HCT116 (cell line): ENCODE data around the gene SLC3A2. TPM values are rescaled to one million over a fixed set of nuclear protein-coding genes. Genes with fewer than 3 reads are reported as not detected.
A peak's percentile ranks its signal among the peaks of the same experiment; 100 is the strongest.

ENCODE experiments used
- ATAC-seq: fragments of 200-7000 bp; cut with Tn5 transposase; 2 replicates; pipeline ENCODE4 v1.9.1; 2020; ENCODE audit warnings: mild to moderate bottlenecking, moderate library complexity
- BruUV-seq: library from RNA; stranded (reverse); fragments of 400-500 nt; replicated peaks from 2 replicates; lab custom pipeline; 2021; lab: Mats Ljungman, UMichigan
- CTCF ChIA-PET: fragments of 300-600 bp; sonication (Branson Sonifier 250); formaldehyde crosslinking; loops from one replicate; lab custom pipeline; 2021; ENCODE audit warnings: antibody characterized with exemption; lab: Charles Lee
- POLR2A ChIA-PET: fragments of 300-600, 350-600 bp; sonication (Branson Sonifier 250); formaldehyde crosslinking; loops from one replicate; lab custom pipeline; 2021; ENCODE audit warnings: antibody characterized with exemption; lab: Charles Lee
- RAD21 ChIA-PET, 2 experiments: fragments of 300-600 bp; sonication (Branson Sonifier 250); formaldehyde crosslinking; loops; one replicate each; lab custom pipeline; 2023; ENCODE audit warnings: low total read pairs in 2 of 2; ENCODE audit not compliant: uncharacterized antibody in 2 of 2, unreplicated experiment in 2 of 2, low non-redundant PET in 1 of 2; lab: Charles Lee
- DNase-seq: peaks from one replicate; pipeline ENCODE4 v3.0.0-alpha.2; 2010; ENCODE audit warnings: low read depth, low spot score
- H2AFZ ChIP-seq: fragments of 200-600 bp; shearing (Covaris generic), sonication (generic); 2 replicates; pipeline ENCODE4 v1.6.1; 2017; ENCODE audit warnings: low read depth, mixed run types, mixed read lengths, antibody characterized with exemption, low read length; ENCODE audit not compliant: poor library complexity, severe bottlenecking
- H3K27ac ChIP-seq: 2 replicates; pipeline ENCODE4 v1.5.1; 2012; ENCODE audit warnings: low read depth, low read length
- H3K27me3 ChIP-seq: fragments of 200-600 bp; sonication (generic); 2 replicates; pipeline ENCODE4 v1.6.1; 2016; ENCODE audit warnings: mixed run types, low read length, mixed read lengths; ENCODE audit not compliant: insufficient read depth
- H3K36me3 ChIP-seq, 2 experiments: fragments of 200-500 bp in 1 of 2; fragments of 200-600 bp in 1 of 2; sonication (Bioruptor generic) in 1 of 2; sonication (generic) in 1 of 2; 2 replicates each; pipeline versions ENCODE4 v1.5.1 to v1.6.1; 2014 to 2016; ENCODE audit warnings: low read length in 2 of 2, inconsistent platforms in 1 of 2, mixed read lengths in 1 of 2, mixed run types in 1 of 2; ENCODE audit not compliant: insufficient read depth in 2 of 2, control insufficient read depth in 1 of 2
- H3K4me1 ChIP-seq, 2 experiments: fragments of 200-600 bp in 1 of 2; sonication (generic) in 1 of 2; 2 replicates each; pipeline versions ENCODE4 v1.5.1 to v1.6.1; 2012 to 2017; ENCODE audit warnings: low read length in 2 of 2, inconsistent platforms in 1 of 2, mild to moderate bottlenecking in 1 of 2, mixed read lengths in 1 of 2, mixed run types in 1 of 2, moderate library complexity in 1 of 2; ENCODE audit not compliant: insufficient read depth in 2 of 2, control insufficient read depth in 1 of 2
- H3K4me2 ChIP-seq: fragments of 200-600 bp; sonication (generic); 2 replicates; pipeline ENCODE4 v1.6.1; 2017; ENCODE audit warnings: mixed run types, low read length, mixed read lengths
- H3K4me3 ChIP-seq, 2 experiments: fragments of 200-600 bp in 1 of 2; sonication (generic) in 1 of 2; replicated peaks in 1 of 2; 2 replicates each; pipeline ENCODE4 v1.5.1; 2011 to 2016; ENCODE audit warnings: low read length in 2 of 2, control low read depth in 1 of 2, low read depth in 1 of 2, mild to moderate bottlenecking in 1 of 2, mixed read lengths in 1 of 2, mixed run types in 1 of 2
- H3K79me2 ChIP-seq: fragments of 200-600 bp; sonication (generic); 2 replicates; pipeline ENCODE4 v1.6.1; 2017; ENCODE audit warnings: mild to moderate bottlenecking, mixed run types, low read length, moderate library complexity, mixed read lengths; ENCODE audit not compliant: insufficient read depth
- H3K9ac ChIP-seq: fragments of 200-600 bp; sonication (generic); 2 replicates; pipeline ENCODE4 v1.6.1; 2016; ENCODE audit warnings: low read length, mixed read lengths
- H3K9me2 ChIP-seq: fragments of 200-600 bp; sonication (generic), shearing (Covaris generic); 2 replicates; pipeline ENCODE4 v1.6.1; 2017; ENCODE audit warnings: mixed run types, mild to moderate bottlenecking, moderate library complexity; ENCODE audit not compliant: insufficient read depth
- H3K9me3 ChIP-seq, 2 experiments: fragments of 200-500 bp in 1 of 2; fragments of 200-600 bp in 1 of 2; sonication (Bioruptor generic) in 1 of 2; sonication (generic) in 1 of 2; 2 replicates each; pipeline ENCODE4 v1.6.1; 2014 to 2017; ENCODE audit warnings: low read length in 2 of 2, mixed read lengths in 2 of 2, inconsistent platforms in 1 of 2, low read depth in 1 of 2, mild to moderate bottlenecking in 1 of 2, mixed run types in 1 of 2, moderate library complexity in 1 of 2; ENCODE audit not compliant: control insufficient read depth in 1 of 2, insufficient read depth in 1 of 2
- H4K20me1 ChIP-seq: fragments of 200-600 bp; sonication (generic), shearing (Covaris generic); 2 replicates; pipeline ENCODE4 v1.6.1; 2017; ENCODE audit warnings: mixed run types, mild to moderate bottlenecking, moderate library complexity; ENCODE audit not compliant: insufficient read depth
- CBX3 ChIP-seq: IDR thresholded peaks from 2 replicates; pipeline ENCODE4 v1.6.1; 2012; ENCODE audit warnings: low read depth
- CEBPB ChIP-seq: IDR thresholded peaks from 2 replicates; pipeline ENCODE4 v1.6.1; 2012; ENCODE audit warnings: low read depth
- EGR1 ChIP-seq: IDR thresholded peaks from 2 replicates; pipeline ENCODE4 v1.6.1; 2012; ENCODE audit warnings: low read depth
- ELF1 ChIP-seq: IDR thresholded peaks from 2 replicates; pipeline ENCODE4 v1.6.1; 2012; ENCODE audit warnings: low read depth, borderline replicate concordance
- EZH2 ChIP-seq: fragments of 200-600 bp; sonication (generic); IDR thresholded peaks from 2 replicates; pipeline ENCODE4 v1.6.1; 2017; ENCODE audit warnings: antibody characterized with exemption, mixed run types
- EZH2phosphoT487 ChIP-seq: fragments of 200-600 bp; IDR thresholded peaks from 2 replicates; pipeline ENCODE4 v1.6.1; 2018; ENCODE audit warnings: antibody characterized with exemption, borderline replicate concordance
- FOSL1 ChIP-seq: IDR thresholded peaks from 2 replicates; pipeline ENCODE4 v1.6.1; 2012; ENCODE audit warnings: low read depth
- JUND ChIP-seq: IDR thresholded peaks from 2 replicates; pipeline ENCODE4 v1.6.1; 2012
- POLR2AphosphoS5 ChIP-seq: IDR thresholded peaks from 2 replicates; pipeline ENCODE4 v1.6.1; 2011; ENCODE audit warnings: mild to moderate bottlenecking, low read depth, low read length, moderate library complexity
- RAD21 ChIP-seq: IDR thresholded peaks from 2 replicates; pipeline ENCODE4 v1.6.1; 2012; ENCODE audit warnings: low read depth, mild to moderate bottlenecking
- SRF ChIP-seq: IDR thresholded peaks from 2 replicates; pipeline ENCODE4 v1.6.1; 2012; ENCODE audit warnings: low read depth
- YY1 ChIP-seq: IDR thresholded peaks from 2 replicates; pipeline ENCODE4 v1.6.1; 2011; ENCODE audit warnings: low read length, low read depth, moderate library complexity, mild to moderate bottlenecking; ENCODE audit not compliant: insufficient replicate concordance; ENCODE audit errors: extremely low read depth
- intact Hi-C: fragments of 100-400 bp; cut with micrococcal nuclease; formaldehyde crosslinking; loops from 2 replicates; pipeline ENCODE4 v1.10.0; 2022
- total RNA-seq: library from RNA; stranded (reverse); gene quantifications from one replicate; pipeline ENCODE4 v1.2.1, GENCODE V29; 2021; ENCODE audit not compliant: unreplicated experiment
- TF ChIP-seq, protein P1 (sequence below): IDR thresholded peaks from 2 replicates; pipeline ENCODE4 v1.6.1; 2012
- TF ChIP-seq, protein P2 (sequence below), 3 experiments: fragments of 200-600 bp in 1 of 3; sonication (generic) in 1 of 3; IDR thresholded peaks in 2 of 3; conservative IDR thresholded peaks in 1 of 3; 2 replicates each; pipeline ENCODE4 v1.5.1; 2012 to 2017; ENCODE audit warnings: low read depth in 2 of 3, low read length in 2 of 3, antibody characterized with exemption in 1 of 3, borderline replicate concordance in 1 of 3, control low read depth in 1 of 3, mild to moderate bottlenecking in 1 of 3, mixed read lengths in 1 of 3, mixed run types in 1 of 3, moderate library complexity in 1 of 3; ENCODE audit not compliant: insufficient read depth in 1 of 3

SLC3A2 gene
- total RNA-seq, 1 experiment from 2014 or later, result 418 TPM

DNA sequence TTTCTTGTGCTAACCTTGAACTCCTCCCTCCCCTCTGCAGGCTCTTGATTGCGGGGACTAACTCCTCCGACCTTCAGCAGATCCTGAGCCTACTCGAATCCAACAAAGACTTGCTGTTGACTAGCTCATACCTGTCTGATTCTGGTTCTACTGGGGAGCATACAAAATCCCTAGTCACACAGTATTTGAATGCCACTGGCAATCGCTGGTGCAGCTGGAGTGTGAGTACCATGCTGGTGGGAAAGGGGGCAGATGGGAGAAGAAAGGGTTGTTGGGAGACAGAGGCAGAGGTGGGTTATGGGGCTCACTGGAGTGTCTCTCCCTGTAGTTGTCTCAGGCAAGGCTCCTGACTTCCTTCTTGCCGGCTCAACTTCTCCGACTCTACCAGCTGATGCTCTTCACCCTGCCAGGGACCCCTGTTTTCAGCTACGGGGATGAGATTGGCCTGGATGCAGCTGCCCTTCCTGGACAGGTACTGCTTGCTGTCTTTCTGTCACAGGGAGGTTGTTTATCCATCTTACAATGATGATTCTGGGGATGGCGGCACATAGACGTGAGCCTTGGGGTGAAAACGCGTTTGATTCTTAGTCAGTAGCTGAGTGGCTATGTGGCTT lies 4.5 kb downstream of the SLC3A2 start:
- peaks cover 72% of the 10 kb centered on the region for H3K79me2 ChIP-seq

More for the DNA sequence above, 4.5 kb downstream of the SLC3A2 start:
- H4K20me1 ChIP-seq, result peaks cover 39% of the 10 kb centered on the region; the same call in 1 of the 2 replicates
- no peak for TF ChIP-seq YY1
- no peak for TF ChIP-seq JUND
- TF ChIP-seq, protein P1, sequence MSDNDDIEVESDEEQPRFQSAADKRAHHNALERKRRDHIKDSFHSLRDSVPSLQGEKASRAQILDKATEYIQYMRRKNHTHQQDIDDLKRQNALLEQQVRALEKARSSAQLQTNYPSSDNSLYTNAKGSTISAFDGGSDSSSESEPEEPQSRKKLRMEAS, result no peak
- no peak for TF ChIP-seq FOSL1
- TF ChIP-seq EZH2phosphoT487, result no peak
- no peak for TF ChIP-seq POLR2AphosphoS5
- no peak for TF ChIP-seq RAD21
- TF ChIP-seq, protein P2, sequence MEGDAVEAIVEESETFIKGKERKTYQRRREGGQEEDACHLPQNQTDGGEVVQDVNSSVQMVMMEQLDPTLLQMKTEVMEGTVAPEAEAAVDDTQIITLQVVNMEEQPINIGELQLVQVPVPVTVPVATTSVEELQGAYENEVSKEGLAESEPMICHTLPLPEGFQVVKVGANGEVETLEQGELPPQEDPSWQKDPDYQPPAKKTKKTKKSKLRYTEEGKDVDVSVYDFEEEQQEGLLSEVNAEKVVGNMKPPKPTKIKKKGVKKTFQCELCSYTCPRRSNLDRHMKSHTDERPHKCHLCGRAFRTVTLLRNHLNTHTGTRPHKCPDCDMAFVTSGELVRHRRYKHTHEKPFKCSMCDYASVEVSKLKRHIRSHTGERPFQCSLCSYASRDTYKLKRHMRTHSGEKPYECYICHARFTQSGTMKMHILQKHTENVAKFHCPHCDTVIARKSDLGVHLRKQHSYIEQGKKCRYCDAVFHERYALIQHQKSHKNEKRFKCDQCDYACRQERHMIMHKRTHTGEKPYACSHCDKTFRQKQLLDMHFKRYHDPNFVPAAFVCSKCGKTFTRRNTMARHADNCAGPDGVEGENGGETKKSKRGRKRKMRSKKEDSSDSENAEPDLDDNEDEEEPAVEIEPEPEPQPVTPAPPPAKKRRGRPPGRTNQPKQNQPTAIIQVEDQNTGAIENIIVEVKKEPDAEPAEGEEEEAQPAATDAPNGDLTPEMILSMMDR (IDR thresholded peaks at IDR 0.05 in 2 of 3, conservative IDR thresholded peaks at IDR 0.05 in 1 of 3; ENCODE audit: borderline replicate concordance in 1 of 3, insufficient read depth in 1 of 3, low read depth in 2 of 3, low read length in 2 of 3), result no peak
- TF ChIP-seq ELF1, result no peak
- TF ChIP-seq EZH2, result no peak
- no peak for TF ChIP-seq SRF
- TF ChIP-seq CBX3, result no peak
- no peak for TF ChIP-seq EGR1
- no peak for TF ChIP-seq CEBPB
- TF ChIP-seq, all 23 proteins: peak for 0
- H3K9ac ChIP-seq, result no peak overlapping the region
- H3K9me2 ChIP-seq, result no peaks in the 10 kb centered on the region
- peaks cover 53 to 76% of the 10 kb centered on the region in 2 experiments for H3K36me3 ChIP-seq
- H3K9me3 ChIP-seq, result no peaks in the 10 kb centered on the region
- no TSS peak for BruUV-seq
- H3K4me3 ChIP-seq, result no peak overlapping the region
- ChIA-PET CTCF (interaction anchor here (0.9 kb wide), 1 partner anchor 135 kb away, joined by 4 read pairs; no protein-coding TSS in a partner anchor), POLR2A (interaction anchor here (1.2 to 2.1 kb wide), 4 partner anchors 9 to 44 kb away, joined by 3 to 9 read pairs (median 7); no protein-coding TSS in a partner anchor), RAD21 (interaction anchor here in 1 of 2 experiments (0.6 kb wide), 1 partner anchor 42 kb away, joined by 4 read pairs; no protein-coding TSS in a partner anchor)
- H3K4me1 ChIP-seq, result peaks cover 39 to 83% of the 10 kb centered on the region in 2 experiments
- ATAC-seq (no peak), DNase-seq (no peak)
- H3K27ac ChIP-seq, result no peak overlapping the region
- intact Hi-C loops, result no loop called here
- H3K4me2 ChIP-seq, result peak overlapping the region; percentile 4; the same call in 1 of the 2 replicates
- no peak overlapping the region for H2AFZ ChIP-seq
- no peaks in the 10 kb centered on the region for H3K27me3 ChIP-seq
